H1 (cell line): ENCODE results near the gene USP50. TPM values are rescaled to one million over a fixed set of nuclear protein-coding genes. Genes with fewer than 3 reads are reported as not detected.

Experiments used
- CREB1 ChIP-seq: IDR thresholded peaks from 2 replicates; pipeline ENCODE4 v1.6.1; 2012; ENCODE audit warnings: inconsistent platforms
- E2F6 ChIP-seq: IDR thresholded peaks from 2 replicates; pipeline ENCODE4 v1.6.1; 2012; ENCODE audit warnings: inconsistent platforms
- POU5F1 ChIP-seq: IDR thresholded peaks from 2 replicates; pipeline ENCODE4 v1.6.1; 2011; ENCODE audit warnings: low read depth, mild to moderate bottlenecking, low read length, moderate library complexity
- SIRT6 ChIP-seq: IDR thresholded peaks from one replicate; pipeline ENCODE4 v1.7.1; 2012; ENCODE audit warnings: low read length, inconsistent platforms
- ZNF274 ChIP-seq: IDR thresholded peaks from 2 replicates; pipeline ENCODE4 v1.7.0; 2012; ENCODE audit warnings: low read length, borderline replicate concordance; ENCODE audit errors: extremely low read depth
- polyA plus RNA-seq, 7 experiments: library from polyadenylated mRNA; depleted of rRNA in 3 of 7; stranded (reverse) in 5 of 7; unstranded in 2 of 7; fragments of >200 nt in 5 of 7; fragments of 200-250 nt in 2 of 7; gene quantifications; 1 replicate in 5 of 7; 2 replicates in 1 of 7; 4 replicates in 1 of 7; pipeline versions ENCODE4 v1.2.1 to v1.2.3, GENCODE V29; 2011 to 2013; ENCODE audit warnings: missing spikeins in 2 of 7, mixed read lengths in 2 of 7
- total RNA-seq: library from RNA; stranded (reverse); fragmentation: NEBNext Ultra II Directional; extraction: Animal tissue kit (Norgen Biotek cat#: 25700); gene quantifications from 2 replicates; pipeline ENCODE4 v1.2.1, GENCODE V29; 2021

Gene USP50
- total and polyA plus RNA-seq, 2 of the 8 experiments (the other 6 are each of a cell fraction or from before 2014, with no cell fraction given), result not detected

DNA sequence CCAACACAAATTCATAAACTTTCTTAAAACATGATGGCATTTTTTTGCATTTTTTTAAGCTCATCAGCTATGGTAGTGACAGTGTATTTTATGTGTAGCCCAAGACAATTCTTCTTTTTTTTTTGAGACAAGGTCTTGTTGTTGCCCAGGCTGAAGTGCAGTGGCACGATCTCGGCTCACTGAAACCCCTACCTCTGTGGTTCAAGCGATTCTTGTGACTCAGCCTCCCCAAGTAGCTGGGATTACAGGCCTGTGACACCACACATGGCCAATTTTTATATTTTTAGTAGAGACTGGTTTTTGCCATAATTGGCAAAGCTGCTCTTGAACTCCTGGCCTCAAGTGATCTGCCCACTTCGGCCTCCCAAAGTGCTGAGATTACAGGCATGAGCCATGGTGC, 17.3 kb upstream of the USP50 start (continued):
- TF ChIP-seq CREB1, result no peak
- no peak for TF ChIP-seq ZNF274
- TF ChIP-seq E2F6, result no peak
- no peak for TF ChIP-seq SIRT6
- no peak for TF ChIP-seq POU5F1
